ENCODE results near the gene GPC6.

DNA sequence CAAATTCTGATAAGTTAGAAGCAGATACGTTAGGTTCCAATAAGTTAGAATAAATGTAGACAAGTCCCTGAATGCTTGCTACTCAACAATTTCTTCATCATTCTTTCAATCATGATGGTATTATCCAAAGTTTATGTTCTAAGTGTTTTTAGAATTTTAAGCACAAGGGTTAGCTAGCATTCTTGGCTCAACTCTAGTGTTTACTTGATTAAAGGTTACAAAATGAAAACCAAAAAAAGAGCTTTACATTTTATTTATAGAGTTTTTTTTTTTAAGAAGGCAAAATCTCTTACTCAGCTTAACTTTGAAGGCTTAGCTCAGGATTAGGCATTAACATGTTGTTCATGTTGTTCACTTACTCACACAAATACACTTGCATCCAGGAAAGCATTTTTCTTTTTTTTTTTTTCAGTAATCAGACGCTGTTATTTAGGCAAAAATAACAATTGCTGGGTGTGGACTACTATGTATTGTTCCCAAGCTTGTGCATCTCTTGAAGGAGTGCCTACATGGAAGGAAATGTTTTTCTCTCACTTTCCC, 832.3 kb downstream of the GPC6 start:
- TF ChIP-seq, protein P1, sequence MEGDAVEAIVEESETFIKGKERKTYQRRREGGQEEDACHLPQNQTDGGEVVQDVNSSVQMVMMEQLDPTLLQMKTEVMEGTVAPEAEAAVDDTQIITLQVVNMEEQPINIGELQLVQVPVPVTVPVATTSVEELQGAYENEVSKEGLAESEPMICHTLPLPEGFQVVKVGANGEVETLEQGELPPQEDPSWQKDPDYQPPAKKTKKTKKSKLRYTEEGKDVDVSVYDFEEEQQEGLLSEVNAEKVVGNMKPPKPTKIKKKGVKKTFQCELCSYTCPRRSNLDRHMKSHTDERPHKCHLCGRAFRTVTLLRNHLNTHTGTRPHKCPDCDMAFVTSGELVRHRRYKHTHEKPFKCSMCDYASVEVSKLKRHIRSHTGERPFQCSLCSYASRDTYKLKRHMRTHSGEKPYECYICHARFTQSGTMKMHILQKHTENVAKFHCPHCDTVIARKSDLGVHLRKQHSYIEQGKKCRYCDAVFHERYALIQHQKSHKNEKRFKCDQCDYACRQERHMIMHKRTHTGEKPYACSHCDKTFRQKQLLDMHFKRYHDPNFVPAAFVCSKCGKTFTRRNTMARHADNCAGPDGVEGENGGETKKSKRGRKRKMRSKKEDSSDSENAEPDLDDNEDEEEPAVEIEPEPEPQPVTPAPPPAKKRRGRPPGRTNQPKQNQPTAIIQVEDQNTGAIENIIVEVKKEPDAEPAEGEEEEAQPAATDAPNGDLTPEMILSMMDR (IDR thresholded peaks at IDR 0.05; ENCODE audit: low read depth, low read length, missing input control): no peak
- TF ChIP-seq HNF4G (IDR thresholded peaks at IDR 0.05) (no peak), ATF3 (IDR thresholded peaks at IDR 0.05) (no peak), RXRA (IDR thresholded peaks at IDR 0.05) (no peak), FOXA1 (IDR thresholded peaks at IDR 0.05) (no peak), YY1 (IDR thresholded peaks at IDR 0.05) (no peak), MAX (IDR thresholded peaks at IDR 0.05) (no peak), EGR1 (IDR thresholded peaks at IDR 0.05; ENCODE audit: low read depth in 2 of 2) (no peak), JUND (IDR thresholded peaks at IDR 0.05) (no peak), RAD21 (IDR thresholded peaks at IDR 0.05) (no peak)
- TF ChIP-seq, protein P2, sequence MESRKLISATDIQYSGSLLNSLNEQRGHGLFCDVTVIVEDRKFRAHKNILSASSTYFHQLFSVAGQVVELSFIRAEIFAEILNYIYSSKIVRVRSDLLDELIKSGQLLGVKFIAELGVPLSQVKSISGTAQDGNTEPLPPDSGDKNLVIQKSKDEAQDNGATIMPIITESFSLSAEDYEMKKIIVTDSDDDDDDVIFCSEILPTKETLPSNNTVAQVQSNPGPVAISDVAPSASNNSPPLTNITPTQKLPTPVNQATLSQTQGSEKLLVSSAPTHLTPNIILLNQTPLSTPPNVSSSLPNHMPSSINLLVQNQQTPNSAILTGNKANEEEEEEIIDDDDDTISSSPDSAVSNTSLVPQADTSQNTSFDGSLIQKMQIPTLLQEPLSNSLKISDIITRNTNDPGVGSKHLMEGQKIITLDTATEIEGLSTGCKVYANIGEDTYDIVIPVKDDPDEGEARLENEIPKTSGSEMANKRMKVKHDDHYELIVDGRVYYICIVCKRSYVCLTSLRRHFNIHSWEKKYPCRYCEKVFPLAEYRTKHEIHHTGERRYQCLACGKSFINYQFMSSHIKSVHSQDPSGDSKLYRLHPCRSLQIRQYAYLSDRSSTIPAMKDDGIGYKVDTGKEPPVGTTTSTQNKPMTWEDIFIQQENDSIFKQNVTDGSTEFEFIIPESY (IDR thresholded peaks at IDR 0.05): no peak

Measured in liver (tissue), 3 donors.